Thymus (tissue), 11 donors: ENCODE results near the gene NTM. TPM values are rescaled to one million over a fixed set of nuclear protein-coding genes. Genes with fewer than 3 reads are reported as not detected.

Experiments
- DNase-seq, 9 donors: peaks; one replicate each; pipeline ENCODE4 v3.0.0-alpha.2; 2013; ENCODE audit warnings: low spot score in 9 of 9, low read depth in 6 of 9, missing footprints in 1 of 9
- H3K27ac ChIP-seq, 2 donors: one replicate each; pipeline ENCODE4 v1.5.1; 2013; ENCODE audit warnings: control low read depth in 1 of 2, low read depth in 1 of 2, low read length in 1 of 2, mild to moderate bottlenecking in 1 of 2, moderate library complexity in 1 of 2
- H3K27me3 ChIP-seq, 2 donors: one replicate each; pipeline ENCODE4 v1.5.1; 2013; ENCODE audit warnings: low read length in 1 of 2; ENCODE audit not compliant: control insufficient read depth in 2 of 2, insufficient read depth in 1 of 2
- H3K36me3 ChIP-seq, 2 donors: one replicate each; pipeline ENCODE4 v1.5.1; 2013; ENCODE audit warnings: low read length in 1 of 2, mild to moderate bottlenecking in 1 of 2, moderate library complexity in 1 of 2; ENCODE audit not compliant: control insufficient read depth in 2 of 2, insufficient read depth in 2 of 2
- H3K4me1 ChIP-seq, 2 donors: one replicate each; pipeline ENCODE4 v1.5.1; 2013; ENCODE audit warnings: low read length in 2 of 2; ENCODE audit not compliant: control insufficient read depth in 2 of 2, insufficient read depth in 2 of 2
- H3K4me3 ChIP-seq, 2 donors: one replicate each; pipeline ENCODE4 v1.5.1; 2013; ENCODE audit warnings: low read length in 2 of 2, control low read depth in 1 of 2, mild to moderate bottlenecking in 1 of 2
- H3K9me3 ChIP-seq, 2 donors: one replicate each; pipeline ENCODE4 v1.5.1; 2013; ENCODE audit warnings: low read length in 1 of 2, mild to moderate bottlenecking in 1 of 2; ENCODE audit not compliant: control insufficient read depth in 2 of 2, insufficient read depth in 1 of 2
- WGBS: extraction: QIAGEN DNeasy Blood & Tissue Kit; methylation state at CpG from one replicate; pipeline ENCODE4 v1.1.7; 2013; 5-methylcytosine and 5-hydroxymethylcytosine counted together
- polyA plus RNA-seq: library from polyadenylated mRNA; stranded (reverse); fragments of 200-250 nt; gene quantifications from one replicate; pipeline ENCODE4 v1.2.3, GENCODE V29; 2013
- total RNA-seq: library from RNA; stranded (reverse); fragments of 120-200 nt; gene quantifications from one replicate; pipeline ENCODE4 v1.2.4, GENCODE V29; 2013
- donor health status: healthy.

The NTM gene
- total and polyA plus RNA-seq, 2 donors = 0.18 to 0.47 TPM

- Histone ChIP-seq H3K4me3 (no peak overlapping the region), H3K27ac (no peak overlapping the region), H3K36me3 (no peaks in the 10 kb centered on the region), H3K27me3 (no peaks in the 10 kb centered on the region), H3K4me1 (peaks cover 0 to 5% of the 10 kb centered on the region in 2 donors), H3K9me3 (no peaks in the 10 kb centered on the region)
- DNase-seq = no peak
- 68% methylated on average over 6 of the region's 6 CpGs for WGBS
Measured at GRCh38 chr11:131593301-131593700, 222.9 kb downstream of the NTM start.

- no peak overlapping the region for H3K27ac ChIP-seq
- WGBS = 78% methylated on average over 4 of the region's 4 CpGs
- H3K4me3 ChIP-seq = no peak overlapping the region
- H3K4me1 ChIP-seq = peaks cover 0 to 5% of the 10 kb centered on the region in 2 donors
- no peaks in the 10 kb centered on the region for H3K27me3 ChIP-seq
- H3K9me3 ChIP-seq = no peaks in the 10 kb centered on the region
- DNase-seq = no peak
- H3K36me3 ChIP-seq = no peaks in the 10 kb centered on the region
Measured at GRCh38 chr11:131595797-131596196, 225.4 kb downstream of the NTM start.

GRCh38 chr11:131597890-131598289, 227.5 kb downstream of the NTM start:
- Histone ChIP-seq H3K27me3 (no peaks in the 10 kb centered on the region), H3K36me3 (no peaks in the 10 kb centered on the region), H3K4me1 (no peaks in the 10 kb centered on the region), H3K27ac (no peak overlapping the region), H3K9me3 (no peaks in the 10 kb centered on the region), H3K4me3 (no peak overlapping the region)
- no peak for DNase-seq
- 94% methylated on average over 2 of the region's 2 CpGs for WGBS

GRCh38 chr11:131598305-131598704, 227.9 kb downstream of the NTM start:
- 93% methylated on average over 5 of the region's 5 CpGs for WGBS
- H3K36me3 ChIP-seq = no peaks in the 10 kb centered on the region
- no peak overlapping the region for H3K27ac ChIP-seq
- H3K27me3 ChIP-seq = no peaks in the 10 kb centered on the region
- H3K4me3 ChIP-seq = no peak overlapping the region
- DNase-seq = no peak
- H3K4me1 ChIP-seq = no peaks in the 10 kb centered on the region
- H3K9me3 ChIP-seq = no peaks in the 10 kb centered on the region

GRCh38 chr11:131599285-131599684, 228.9 kb downstream of the NTM start:
- no peaks in the 10 kb centered on the region for H3K4me1 ChIP-seq
- H3K4me3 ChIP-seq = no peak overlapping the region
- H3K9me3 ChIP-seq = no peaks in the 10 kb centered on the region
- no peaks in the 10 kb centered on the region for H3K27me3 ChIP-seq
- H3K36me3 ChIP-seq = no peaks in the 10 kb centered on the region
- no peak for DNase-seq
- 95% methylated on average over 8 of the region's 8 CpGs for WGBS
- H3K27ac ChIP-seq = no peak overlapping the region

- WGBS = 87% methylated on average over 4 of the region's 4 CpGs
- no peak for DNase-seq
- no peaks in the 10 kb centered on the region for H3K9me3 ChIP-seq
- no peak overlapping the region for H3K4me3 ChIP-seq
- H3K27me3 ChIP-seq = no peaks in the 10 kb centered on the region
- no peaks in the 10 kb centered on the region for H3K4me1 ChIP-seq
- no peaks in the 10 kb centered on the region for H3K36me3 ChIP-seq
- no peak overlapping the region for H3K27ac ChIP-seq
Measured at GRCh38 chr11:131600628-131601027, 230.2 kb downstream of the NTM start.

GRCh38 chr11:131601586-131601985, 231.2 kb downstream of the NTM start:
- Histone ChIP-seq H3K27ac (no peak overlapping the region), H3K4me1 (no peaks in the 10 kb centered on the region), H3K9me3 (no peaks in the 10 kb centered on the region), H3K27me3 (no peaks in the 10 kb centered on the region), H3K36me3 (no peaks in the 10 kb centered on the region), H3K4me3 (no peak overlapping the region)
- no peak for DNase-seq

- no peaks in the 10 kb centered on the region for H3K4me1 ChIP-seq
- WGBS = 95% methylated on average over 2 of the region's 2 CpGs
- no peaks in the 10 kb centered on the region for H3K27me3 ChIP-seq
- H3K9me3 ChIP-seq = no peaks in the 10 kb centered on the region
- H3K4me3 ChIP-seq = no peak overlapping the region
- no peak overlapping the region for H3K27ac ChIP-seq
- DNase-seq = no peak
- no peaks in the 10 kb centered on the region for H3K36me3 ChIP-seq
Measured at GRCh38 chr11:131602431-131602830, 232.0 kb downstream of the NTM start.

GRCh38 chr11:131606811-131607335, 236.5 kb downstream of the NTM start:
- Histone ChIP-seq H3K27me3 (no peaks in the 10 kb centered on the region), H3K4me3 (no peak overlapping the region), H3K36me3 (no peaks in the 10 kb centered on the region), H3K4me1 (peaks cover 0 to 7% of the 10 kb centered on the region in 2 donors), H3K9me3 (no peaks in the 10 kb centered on the region), H3K27ac (no peak overlapping the region)
- no peak for DNase-seq
- WGBS = 89% methylated on average over 6 of the region's 6 CpGs

GRCh38 chr11:131609337-131609736, 238.9 kb downstream of the NTM start:
- H3K4me3 ChIP-seq = no peak overlapping the region
- H3K27me3 ChIP-seq = no peaks in the 10 kb centered on the region
- peaks cover 0 to 22% of the 10 kb centered on the region in 2 donors for H3K4me1 ChIP-seq
- no peak for DNase-seq
- H3K36me3 ChIP-seq = no peaks in the 10 kb centered on the region
- no peaks in the 10 kb centered on the region for H3K9me3 ChIP-seq
- WGBS = 29% methylated on average over 4 of the region's 4 CpGs
- H3K27ac ChIP-seq = no peak overlapping the region
